HuH-7.5 (cell line): ENCODE data around the gene GRAMD2A.

Experiments
- DNase-seq: peaks from one replicate; pipeline ENCODE4 v3.0.0; 2011; ENCODE audit warnings: low spot score

Gene GRAMD2A

GRCh38 chr15:72167445-72167844 is 30.1 kb downstream of the GRAMD2A start:
- DNase-seq, result no peak

GRCh38 chr15:72166716-72167417 is 30.7 kb downstream of the GRAMD2A start:
- DNase-seq, result no peak

GRCh38 chr15:72163719-72164118 is 33.9 kb downstream of the GRAMD2A start:
- DNase-seq, result no peak

GRCh38 chr15:72162569-72162968 is 35.0 kb downstream of the GRAMD2A start:
- DNase-seq, result no peak

- DNase-seq, result no peak
Measured at GRCh38 chr15:72161361-72162132, 36.0 kb downstream of the GRAMD2A start.

DNA sequence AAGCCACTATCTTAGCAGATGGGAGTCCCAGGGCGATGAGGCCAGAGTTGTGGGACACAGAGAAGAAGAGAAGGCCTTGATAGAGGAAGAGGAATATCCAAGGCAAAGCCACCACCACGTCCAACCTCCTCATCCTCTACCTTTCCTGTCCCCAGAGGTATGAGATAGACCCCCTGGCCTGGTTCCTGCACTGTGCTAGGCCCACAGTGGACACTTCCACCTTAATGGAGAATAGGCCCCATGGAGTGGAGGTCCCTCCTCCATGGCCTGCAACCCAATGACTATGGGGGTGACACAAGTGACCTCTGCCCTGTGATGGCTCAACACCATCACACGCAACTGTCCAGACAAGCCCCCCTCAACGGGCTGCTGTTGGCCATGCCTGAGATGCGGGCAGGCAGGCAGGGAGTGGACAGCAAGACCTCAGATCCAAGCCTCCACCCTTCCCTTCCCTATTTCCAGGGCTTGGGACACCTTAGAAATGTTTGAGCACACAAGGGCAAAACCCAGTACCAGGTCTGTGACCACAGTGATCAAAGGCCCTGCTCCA is 36.8 kb downstream of the GRAMD2A start:
- no peak for DNase-seq

- DNase-seq, result no peak
Measured at GRCh38 chr15:72156928-72157327, 40.7 kb downstream of the GRAMD2A start.

DNA sequence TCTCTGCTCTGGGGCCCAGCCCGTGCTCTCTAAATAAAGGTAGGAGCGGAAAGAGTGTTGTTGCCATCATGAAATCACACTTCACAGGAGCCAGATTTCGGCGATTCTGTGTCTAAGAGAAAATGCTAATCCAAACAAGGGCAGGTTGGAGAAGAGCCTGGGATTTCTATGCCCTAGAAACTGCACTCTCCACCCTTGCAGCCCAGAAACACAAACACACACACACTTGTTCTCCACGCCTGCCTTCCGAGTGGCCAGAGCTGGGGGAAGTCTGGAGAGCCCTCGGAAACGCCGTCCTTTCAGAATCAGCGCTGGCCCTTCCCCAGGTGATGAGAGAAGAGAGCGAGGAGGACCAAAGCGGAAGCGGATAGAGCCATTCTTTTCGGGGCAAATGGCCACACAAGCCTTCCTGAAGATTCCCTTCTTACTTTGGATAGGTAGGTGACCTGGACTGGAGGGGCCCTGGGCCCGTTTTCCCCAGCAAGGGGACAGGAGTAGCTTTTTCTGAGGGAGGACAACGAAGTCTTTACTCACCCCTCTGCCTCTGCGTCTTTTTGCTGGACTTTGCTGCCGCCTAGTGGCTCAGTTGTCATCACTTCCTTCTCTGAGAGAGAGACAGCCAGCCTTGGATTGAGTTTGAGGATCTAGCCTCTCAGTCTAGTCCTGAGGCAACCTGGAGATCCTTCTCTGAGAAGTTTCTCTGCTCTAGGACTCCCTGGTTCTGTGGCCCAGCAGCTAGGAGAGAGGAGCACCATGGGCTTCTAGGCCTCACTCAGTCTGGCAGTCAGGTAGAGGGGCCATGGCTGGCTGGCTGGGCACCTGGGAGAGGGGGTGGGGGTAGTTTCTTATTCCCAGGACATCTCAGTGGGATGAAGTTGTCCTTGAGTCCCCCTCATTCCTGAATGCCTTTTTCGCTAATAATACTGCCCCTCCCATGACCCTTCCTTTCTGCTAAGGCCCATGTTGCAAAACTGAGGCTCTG is 41.7 kb downstream of the GRAMD2A start:
- peak; percentile 68 for DNase-seq

DNA sequence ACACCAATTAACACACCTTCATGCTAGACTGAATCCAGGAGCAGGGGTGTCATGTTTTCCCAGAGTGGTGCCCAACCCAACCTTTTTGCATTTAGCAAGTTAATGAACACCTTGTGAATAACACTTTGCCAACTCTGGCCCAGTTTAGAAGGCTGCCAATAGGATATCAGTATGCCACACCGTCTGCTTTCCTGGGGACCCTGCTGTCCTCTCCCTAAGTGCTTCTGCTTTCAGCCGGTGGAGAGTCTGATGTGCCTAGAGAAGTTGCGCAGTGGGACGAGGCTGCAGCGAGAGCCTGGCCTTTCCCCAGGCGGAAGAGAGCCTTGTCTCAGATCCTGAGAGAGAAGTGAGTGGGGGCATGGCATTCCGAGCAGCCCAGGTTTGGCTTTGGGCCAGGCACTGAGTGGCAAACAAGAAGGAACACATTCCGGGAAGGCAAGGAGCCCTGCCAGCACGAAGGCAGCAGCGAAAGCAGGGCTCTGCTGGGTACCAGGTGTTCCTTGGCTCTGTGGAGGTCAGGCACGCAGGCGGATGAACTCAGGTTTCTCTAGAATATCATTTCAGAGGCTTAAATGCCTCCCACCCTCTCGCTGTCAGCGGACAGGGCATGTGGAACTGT is 42.5 kb downstream of the GRAMD2A start:
- no peak for DNase-seq

- DNase-seq, result no peak
Measured at GRCh38 chr15:72154316-72154715, 43.3 kb downstream of the GRAMD2A start.

DNA sequence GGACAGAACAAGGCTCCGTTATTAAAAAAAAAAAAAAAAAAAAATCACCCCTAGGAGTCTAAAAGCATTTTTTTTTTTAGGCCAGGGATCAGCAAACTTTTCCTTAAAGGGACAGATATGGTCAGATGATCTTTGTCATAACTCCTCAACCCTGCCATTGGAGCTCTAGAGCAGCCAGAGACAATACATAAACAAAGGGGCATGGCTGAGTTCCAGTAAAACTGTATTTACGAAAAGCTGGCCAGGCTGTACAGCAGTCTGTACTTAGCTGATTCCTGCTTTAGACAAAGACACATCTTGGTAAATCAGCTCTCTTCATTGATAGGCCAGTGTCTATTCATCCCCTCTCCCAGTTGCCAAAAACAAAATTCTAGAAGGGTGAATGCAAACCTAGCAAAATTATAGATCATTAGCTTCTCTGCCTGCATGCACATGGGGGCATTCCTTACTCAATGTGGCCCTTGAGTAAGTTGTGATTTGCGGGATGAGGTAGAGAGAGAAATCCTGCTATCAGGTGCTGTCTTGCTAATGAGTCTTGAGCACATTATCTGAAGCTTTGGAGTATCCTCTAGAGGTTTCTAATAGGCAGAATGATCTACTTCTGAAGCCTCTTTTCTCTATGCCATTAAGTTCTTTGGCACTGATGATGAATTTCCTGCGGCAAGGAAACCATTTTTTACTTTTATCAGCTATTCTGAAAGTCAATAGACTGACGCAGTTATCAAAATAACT is 44.2 kb downstream of the GRAMD2A start:
- DNase-seq, result no peak

DNA sequence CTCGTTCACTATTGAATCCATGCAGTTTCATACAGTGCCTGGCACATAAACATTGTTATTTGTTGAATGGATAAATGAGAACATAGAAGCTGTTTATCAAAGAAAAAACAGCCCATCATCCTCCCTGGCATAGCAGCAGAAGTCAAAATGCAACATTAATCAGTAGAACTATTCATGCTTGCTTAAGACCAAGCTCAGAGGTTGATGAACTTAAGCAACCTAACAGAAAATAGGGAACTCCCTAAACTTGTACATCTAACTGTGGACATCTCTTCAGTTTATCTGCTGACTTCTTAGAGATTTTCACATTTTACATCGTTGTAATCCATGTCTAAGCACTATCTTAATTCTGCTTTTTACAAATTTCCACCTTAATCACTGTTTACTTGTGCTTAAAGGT is 50.2 kb downstream of the GRAMD2A start:
- no peak for DNase-seq

- DNase-seq, result no peak
Measured at GRCh38 chr15:72146934-72147333, 50.7 kb downstream of the GRAMD2A start.

GRCh38 chr15:72146221-72146620 is 51.4 kb downstream of the GRAMD2A start:
- no peak for DNase-seq

DNA sequence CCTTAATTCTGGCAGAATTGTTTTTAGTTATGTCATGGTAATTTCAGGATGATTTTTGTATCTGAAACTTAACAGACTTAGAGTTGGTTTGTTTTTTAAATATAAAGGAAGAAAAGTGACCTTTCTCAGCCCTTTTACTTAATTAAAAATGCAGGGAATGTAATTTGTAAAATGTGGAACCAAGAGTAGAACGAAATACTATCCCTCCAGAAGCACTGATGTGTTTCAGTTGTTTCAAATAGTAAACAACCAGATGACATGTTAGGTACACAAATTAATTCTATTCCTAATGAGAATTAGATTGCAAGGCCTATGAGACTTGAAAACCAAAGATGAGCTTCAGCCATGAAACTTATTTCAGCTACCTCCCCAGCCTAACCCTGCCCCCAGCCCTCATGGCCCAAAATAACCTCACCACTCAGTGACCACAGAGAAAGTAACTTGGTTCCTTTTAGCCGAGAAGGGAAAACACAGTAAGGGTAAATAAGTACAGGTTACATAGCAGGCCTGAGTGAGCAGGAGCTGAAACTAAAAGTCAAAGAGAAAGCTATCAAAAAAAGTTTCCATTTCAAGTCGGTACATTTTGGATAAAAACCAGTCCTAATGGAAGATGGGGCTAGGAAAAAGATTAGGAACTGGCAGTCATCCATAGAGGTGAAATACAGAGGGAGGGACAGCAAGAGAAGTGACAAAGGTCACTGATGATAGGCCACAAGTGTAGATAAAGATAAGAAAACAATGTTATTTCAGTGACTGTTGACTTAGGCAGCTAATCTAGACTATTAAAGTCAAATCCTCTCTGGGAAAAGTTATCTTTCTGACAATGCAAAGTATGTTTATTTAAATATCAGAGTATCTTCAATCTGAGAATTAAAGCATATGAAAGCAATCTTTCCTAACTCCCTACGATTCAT is 56.2 kb downstream of the GRAMD2A start:
- peak; percentile 54 for DNase-seq

GRCh38 chr15:72140088-72140487 is 57.5 kb downstream of the GRAMD2A start:
- no peak for DNase-seq

- no peak for DNase-seq
Measured at GRCh38 chr15:72139667-72140066, 57.9 kb downstream of the GRAMD2A start.

DNA sequence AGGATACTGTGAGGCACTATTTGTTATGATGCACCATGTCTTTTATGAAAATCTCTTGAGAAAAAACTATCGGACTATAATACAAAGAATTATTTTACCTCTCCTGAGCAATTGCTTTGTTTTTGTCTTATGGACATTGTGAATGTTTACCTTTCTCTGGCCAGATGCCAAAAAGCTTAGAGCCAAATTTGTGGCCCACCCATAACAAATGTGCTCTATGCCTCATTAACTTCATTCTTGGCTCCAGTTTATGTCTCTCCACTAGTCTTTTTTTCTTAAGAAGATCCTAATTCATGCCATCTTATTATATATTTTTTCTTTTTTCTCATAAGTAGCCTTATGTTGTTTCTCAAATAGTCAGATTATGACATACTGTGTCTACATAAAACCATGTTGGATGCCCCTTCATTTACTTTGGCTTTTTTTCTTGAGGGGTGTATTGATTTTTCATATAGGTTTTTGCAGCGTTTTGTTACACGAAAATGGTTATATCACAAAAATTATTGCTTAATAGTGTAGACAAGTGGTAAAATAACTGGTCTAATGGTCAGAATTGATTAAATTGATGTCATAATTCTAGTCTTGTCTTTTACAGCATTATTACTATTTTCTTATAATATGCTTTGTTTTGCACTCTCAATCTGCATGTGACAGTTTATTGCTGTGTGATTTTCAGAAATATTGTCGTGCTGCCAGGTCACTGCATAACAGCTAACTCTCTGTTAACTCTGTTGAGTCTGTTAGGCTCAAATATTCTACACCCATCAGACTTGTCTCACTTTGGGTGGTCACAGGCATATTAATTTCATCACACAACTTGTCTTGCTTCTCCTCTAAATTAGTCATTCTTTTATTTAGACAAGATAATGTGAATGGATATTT is 61.2 kb downstream of the GRAMD2A start:
- DNase-seq, result no peak

GRCh38 chr15:72135719-72136118 is 61.9 kb downstream of the GRAMD2A start:
- no peak for DNase-seq
